NCI-H1436 treated with DMSO at 0.1 percent for 48 hours (cell line): ENCODE data around the gene AACS.
"Not testable (repeated sequence)": the region's sequence is repeated elsewhere in the genome, so short reads cannot be mapped to it uniquely, and the experiment has no call there.

Experiments used
- DNase-seq: peaks from one replicate; lab custom pipeline; 2025; lab: John Stamatoyannopoulos, UW

AACS gene

DNA sequence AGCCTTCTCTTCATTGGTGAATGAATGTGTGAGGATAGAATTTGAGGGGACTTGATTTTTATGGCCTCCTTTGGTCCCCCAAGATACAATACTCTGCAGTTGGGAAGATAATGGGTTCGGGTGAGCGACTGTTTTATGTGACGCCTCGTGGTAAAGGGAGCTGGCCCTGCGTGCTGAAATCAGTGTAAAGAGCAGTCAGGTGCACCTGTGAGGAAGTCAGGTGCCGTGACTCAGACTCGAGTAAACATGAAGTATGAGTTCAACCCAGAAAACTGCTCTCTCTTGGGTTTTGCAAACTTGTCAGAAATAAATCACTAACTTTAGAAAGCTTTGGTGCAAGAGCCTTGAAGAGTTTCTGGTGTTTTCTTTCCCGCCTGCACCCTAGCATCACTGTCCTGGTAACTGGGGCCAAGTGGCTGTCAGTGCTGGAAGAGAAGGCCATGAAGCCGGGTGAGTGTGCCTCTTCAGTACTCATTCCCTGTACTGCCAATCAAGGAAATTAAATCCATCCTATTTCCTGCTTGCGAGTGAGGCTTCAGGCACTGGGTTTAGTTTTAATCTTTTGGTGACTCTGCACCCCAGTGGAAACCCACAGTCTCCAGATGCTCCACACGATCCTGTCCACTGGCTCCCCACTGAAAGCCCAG is 59.2 kb downstream of the AACS start:
- DNase-seq: no peak

DNA sequence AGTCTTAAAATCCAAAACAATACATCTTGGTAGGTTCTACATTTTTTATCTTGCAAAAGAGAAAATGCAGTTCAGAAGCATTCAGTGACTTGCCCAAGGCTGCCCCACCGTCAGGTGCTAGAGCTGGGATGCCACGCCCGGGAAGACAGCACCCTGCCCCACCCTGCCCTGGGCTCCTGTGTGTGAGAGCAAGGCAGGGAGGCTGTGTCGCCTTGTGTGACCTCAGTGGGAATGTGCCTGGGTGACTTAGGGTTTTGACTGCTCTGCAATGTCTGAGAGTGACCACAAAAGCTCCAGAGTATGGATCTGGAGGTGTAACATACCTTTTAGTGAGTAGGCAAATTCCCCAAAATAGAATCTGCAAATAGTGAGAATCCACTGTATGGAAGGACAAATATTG is 60.0 kb downstream of the AACS start:
- no peak for DNase-seq

DNA sequence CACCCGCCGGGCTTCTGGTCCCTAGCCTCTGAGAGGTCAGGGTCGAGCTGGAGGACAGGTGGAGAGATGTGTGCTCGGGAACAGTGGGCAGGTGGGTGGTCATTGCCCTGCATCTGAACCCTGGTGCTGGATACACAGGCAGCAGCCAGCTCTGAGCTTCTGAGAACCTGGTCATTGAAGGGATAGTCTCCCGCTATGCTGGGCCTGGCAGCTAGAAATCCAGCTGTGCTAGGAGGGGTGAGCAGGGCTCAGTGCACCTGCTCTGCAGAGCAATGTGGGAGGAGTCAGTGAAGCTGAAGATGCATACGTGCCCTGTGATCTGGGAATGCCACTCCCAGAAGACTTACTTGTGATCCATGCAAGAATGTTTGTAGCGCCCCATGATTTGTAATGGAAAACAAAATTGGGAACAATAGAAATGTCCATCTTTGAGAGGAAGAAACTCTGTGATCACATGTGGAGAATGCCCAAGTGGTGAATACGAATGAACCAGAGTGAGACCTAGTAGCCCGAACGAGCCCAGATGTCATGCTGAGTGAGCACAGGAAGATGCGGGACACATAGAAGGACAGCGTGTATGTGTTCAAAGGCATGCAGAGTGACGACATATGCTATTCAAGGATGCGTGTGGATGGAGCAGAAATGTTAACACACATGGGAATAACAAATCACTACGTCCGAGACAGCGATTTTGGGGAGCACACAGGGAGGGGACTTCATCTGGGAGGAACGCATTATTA is 63.4 kb downstream of the AACS start:
- no peak for DNase-seq

DNA sequence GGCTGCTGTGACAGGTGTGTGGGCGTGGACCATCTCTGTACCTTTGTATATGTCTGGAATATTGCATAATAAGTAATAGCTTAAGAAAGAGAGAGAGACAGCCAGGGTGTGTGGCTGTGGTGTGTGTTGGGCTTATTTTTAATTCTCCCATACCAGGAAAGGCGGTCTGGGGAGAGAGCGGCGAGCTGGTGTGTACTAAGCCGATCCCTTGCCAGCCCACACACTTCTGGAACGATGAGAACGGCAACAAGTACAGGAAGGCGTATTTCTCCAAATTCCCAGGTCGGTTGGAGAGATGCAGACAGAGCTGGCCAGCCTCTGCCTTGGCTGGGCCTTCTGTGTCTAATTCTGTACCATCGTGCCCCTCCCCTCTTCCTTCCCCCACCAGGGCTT is 63.9 kb downstream of the AACS start:
- no peak for DNase-seq

DNA sequence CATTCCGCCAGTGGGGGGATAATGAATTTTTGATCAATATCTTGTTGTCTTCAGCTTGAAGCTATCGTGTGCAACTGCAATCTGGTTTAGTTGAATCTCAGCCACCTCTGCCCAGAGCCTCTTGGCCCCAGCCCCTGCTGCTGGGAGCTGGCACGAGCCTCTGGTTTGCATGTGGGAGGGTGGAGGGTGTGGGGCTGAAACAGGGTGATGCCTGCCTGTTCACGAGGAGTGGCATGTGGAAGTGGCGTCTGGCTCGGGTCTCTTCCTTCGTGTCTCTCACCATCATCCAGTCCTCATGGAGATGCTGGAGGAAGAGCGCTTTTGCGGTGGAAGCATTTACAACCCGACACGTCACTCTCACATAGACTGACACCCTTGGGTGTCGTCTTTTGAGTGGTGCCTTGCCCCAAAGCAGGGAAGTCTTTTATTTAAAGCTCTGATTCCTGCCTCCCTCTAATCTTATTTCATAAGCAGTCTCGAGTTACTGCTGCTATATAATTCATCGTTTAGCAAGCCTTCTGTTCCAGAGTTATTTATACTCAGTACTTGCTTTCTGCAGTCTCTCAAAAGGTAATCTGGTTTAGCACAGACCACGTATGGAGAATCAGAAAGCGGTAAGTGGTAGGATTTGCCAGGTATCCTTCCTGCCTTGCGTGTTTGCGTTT is 64.5 kb downstream of the AACS start:
- no peak for DNase-seq

DNA sequence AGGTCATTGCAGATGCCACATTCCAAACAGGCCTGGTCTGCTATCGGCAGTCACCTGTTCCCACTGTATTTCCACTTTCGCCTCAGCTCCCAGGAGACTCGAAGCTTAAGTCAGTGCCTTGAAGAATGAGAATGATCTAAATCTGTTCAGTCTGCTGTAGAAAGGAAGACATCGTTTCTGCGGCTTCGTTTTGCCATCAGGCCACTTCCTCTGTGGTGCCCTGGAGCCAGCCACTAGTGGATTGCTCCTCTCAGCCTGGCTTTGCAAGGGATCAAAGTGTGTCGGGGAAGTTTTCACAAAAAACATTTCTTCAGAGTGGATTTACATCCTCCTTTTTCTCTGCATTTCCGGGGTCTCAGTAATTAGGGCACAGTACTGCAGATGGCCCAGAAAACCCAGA is 66.7 kb downstream of the AACS start:
- DNase-seq: no peak

DNA sequence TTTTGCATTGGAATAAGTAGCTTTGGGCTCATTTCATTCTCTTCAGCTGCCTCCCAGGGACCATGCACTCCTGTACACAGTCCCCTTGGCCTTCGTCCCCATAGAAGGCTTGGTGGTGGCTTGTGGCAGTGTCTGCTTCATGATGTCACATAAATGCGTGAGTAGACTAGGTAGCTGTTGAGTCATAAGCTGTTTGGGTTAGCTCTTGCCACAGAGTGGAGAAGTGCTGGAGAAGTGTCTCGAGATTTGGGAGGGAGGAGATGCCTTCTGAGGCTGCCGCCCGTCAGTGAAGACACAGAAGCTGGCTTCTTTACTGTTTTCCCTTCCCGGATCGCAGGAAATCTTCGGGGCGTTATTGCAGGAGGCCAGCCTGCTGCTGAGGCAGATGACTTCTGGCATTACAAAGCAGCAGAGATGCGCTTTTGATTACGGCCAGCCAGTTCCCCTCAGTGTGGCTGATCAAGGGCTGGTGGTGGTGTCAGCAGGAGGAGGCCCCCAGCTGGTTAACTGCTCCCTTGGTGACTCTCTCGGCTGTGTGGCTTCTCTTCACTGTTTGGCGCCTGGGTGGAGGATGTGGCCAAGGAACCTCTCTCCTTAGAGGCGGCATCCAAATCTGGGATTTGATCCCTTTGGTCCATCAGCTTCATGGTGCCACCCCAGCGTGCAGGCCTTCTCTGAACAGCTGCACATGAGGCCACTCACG is 67.6 kb downstream of the AACS start:
- no peak for DNase-seq

DNA sequence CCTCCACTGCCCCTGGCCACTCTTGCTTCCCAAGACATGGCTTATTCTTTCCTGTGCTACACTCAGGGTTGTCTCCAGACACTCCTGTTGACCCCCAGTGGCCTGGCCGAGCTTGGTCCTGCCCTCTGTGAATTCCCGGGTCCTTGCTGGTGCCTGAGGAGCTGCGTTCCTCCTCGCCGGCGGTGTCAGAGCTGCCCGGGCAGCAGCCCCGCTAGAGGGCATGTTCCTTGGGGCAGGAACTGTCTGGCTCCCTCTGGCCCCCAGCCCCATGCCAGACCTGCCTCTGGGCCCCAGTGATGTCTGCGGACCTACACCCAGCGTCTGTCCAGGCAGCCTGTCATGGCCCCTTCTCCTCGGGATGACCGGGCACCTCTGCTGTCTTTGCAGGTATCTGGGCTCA is 68.4 kb downstream of the AACS start:
- DNase-seq: no peak

DNA sequence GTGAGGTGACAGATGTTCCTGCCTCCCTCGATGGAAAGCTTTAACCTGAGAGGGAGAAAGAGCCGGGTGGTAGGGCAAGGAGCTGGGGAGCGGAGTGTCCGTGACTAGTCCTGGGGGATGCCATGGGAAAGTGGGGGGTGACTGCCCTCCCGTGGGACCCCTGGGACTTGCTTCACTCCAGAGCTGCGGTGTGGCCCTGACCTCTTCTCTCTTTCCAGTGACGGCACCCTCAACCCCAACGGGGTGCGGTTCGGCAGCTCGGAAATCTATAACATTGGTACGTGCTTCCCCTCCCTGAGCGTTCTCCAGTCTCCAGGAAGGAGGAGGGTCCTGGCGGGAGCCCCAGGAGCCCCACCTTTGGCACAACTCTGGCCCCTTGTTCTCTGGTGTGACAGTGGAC is 69.3 kb downstream of the AACS start:
- no peak for DNase-seq

DNA sequence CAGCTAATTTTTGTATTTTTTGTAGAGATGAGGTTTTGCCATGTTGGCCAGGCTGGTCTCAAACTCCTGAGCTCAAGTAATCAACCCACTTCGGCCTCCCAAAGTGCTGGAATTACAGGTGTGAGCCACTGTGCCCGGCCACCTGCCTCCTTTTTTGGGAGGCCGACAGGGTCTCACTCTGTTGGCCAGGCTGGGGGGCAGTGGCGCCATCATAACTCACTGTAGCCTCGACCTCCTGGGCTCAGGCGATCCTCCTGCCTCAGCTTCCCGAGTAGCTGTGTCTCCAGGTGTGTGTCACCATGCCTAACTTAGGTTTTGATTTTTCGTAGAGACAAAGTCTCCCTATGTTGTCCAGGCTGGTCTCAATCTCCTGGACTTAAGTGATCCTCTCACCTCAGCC is 70.7 kb downstream of the AACS start:
- DNase-seq: no peak

DNA sequence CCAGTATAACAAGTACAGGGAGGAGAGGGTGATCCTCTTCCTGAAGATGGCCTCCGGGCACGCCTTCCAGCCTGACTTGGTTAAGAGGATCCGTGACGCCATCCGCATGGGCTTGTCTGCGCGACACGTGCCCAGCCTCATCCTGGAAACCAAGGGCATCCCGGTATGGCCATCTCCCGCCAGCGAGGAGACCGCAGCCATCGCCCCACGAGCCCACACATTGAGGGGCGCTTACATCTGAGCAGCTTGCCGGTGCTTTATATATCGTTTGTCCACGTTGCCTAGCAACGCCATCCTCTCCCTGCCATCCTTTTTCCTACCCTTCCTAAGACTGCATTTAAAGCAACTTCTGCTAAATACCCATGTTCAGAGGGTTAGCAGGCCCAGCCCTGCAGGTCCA is 71.5 kb downstream of the AACS start:
- no peak for DNase-seq

DNA sequence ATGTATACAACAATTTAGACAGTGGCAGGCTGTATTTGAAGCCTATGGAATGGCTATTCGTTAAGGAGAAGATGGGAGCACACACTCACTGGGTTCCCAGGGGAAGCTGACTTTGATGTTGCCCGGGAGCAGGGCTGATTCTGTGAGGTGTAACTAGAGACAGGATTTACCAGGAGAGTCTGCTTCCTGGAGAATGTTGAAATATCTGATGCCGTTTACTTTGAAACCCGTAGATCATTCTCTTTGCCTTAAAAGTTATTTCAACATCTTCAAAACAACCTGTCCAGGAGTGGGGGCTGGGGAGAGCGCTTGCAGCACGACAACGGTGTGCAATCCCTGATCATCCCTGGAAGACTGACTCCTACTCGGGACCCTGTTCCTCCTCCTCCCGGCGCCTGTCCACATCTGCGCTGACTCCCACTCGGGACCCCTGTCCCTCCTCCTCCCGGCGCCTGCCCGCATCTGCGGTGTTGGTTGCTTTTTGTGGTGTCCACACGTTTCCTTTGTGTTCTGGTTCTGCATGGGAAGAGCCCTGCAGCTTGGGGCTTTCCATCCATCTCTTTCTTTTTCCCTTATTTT is 72.6 kb downstream of the AACS start:
- no peak for DNase-seq

DNA sequence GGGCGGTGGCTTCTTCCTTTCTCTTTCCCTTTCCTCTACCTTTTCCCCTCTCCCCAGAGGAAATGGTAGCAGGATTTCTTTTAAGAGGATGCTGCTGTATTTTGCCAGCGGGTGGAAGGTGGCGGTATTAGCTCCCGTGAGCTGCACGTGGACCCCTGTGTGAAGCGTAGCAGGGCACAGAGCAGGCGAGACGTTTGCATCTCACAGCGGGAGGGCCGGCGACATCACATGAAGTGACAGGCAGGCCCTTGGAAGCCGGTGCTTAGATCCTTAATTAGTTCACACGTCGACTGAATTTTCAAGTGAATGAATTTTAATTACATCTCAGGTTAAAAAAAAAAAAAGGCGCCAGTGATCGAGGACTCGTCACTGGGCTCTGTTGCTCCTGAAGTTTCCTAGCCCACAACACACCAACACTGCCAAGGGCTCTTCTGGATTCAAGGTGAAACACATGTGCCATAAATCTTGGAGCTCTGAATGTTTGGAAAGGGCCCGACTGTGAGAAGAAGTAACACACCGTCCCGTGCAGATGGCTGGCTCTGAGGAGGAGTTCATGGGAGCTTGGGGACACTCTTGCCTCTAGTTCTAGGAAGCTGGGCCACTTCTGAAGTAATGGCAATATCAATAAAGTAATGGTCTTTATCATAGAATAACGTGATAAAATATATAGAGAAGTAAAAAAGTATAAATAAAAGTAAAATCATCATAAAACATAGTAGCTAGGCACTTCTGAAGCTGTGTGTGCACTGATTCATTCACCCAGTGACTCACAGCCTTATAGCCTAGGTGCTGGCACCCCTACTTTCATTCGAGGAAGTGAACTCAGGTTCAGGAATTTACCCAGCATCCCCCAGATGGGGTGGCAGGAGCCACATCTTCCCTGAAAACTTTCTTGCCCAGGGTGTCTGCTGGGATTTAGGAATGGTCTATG is 75.3 kb downstream of the AACS start:
- DNase-seq: no peak

DNA sequence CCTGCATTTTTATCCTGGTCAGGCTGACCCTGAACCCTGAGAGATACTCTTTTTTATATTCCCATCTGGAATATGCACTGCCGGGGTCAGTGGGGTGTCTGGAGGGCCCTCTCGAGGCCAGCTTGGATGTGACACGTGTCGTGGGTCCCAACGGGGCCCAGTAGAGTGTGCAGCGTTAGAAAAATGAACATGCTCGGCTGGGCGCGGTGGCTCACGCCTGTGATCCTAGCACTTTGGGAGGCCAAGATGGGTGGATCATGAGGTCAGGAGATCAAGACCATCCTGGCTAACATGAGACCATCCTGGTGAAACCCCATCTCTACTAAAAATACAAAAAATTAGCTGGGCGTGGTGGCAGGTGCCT is 76.0 kb downstream of the AACS start:
- DNase-seq: not testable (repeated sequence)

DNA sequence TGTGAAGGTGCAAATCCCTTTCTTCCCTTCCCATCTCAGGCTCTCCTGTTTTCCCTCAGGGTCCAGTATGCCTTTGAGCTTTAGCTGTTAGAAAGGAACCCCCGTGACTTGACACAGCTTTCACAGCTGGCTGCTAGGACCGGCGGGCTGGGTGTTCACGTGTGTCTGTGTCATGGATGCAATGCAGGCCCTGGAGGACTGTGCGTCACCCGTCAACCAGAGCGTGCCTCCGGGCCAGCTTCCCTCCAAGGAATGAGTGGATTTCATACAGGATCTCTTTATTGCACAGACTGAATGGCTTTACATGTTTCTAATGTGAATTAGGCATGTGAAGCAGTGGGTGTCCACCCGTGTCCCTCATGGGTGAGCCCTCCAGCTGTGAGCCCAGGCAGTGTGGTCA is 77.4 kb downstream of the AACS start:
- DNase-seq: no peak

DNA sequence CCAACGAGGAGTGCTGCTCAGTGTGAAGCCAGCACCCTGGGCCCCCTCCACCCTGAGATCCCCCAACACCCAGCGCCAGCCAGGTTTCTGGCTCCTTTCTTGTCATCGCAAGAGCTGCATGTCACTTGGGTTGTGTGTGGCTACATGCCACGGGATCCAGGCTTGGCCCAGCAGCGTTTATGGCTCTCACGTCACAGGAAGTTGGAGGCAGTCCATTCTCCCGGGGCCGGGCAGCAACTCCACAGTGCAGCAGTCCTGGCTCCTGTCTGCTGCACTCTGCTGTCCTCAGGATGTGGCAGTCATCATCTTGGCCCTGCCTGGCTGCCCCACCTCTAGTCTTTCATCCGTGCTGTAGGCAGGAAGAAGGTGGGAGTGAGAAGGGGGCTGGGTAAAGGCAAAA is 78.3 kb downstream of the AACS start:
- DNase-seq: no peak

DNA sequence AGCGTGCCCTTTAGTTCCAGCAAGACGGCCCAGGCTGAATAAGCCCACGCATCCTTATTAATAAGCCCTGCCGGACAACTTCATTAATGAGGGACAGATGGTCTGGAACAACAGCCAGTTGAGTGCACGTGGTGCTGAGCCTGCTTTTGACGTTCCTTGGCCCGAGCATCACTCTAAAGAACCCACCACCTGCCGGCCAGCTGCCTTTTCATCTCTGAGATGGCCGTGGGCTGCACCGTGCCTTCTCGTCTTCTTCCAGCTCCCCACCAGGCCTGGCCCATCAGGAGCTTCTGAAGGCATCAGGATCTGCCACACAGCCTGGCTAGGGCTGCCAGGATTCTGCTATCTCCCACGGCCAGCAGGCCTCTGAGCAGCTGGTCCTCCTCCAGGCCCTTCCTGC is 80.0 kb downstream of the AACS start:
- no peak for DNase-seq

DNA sequence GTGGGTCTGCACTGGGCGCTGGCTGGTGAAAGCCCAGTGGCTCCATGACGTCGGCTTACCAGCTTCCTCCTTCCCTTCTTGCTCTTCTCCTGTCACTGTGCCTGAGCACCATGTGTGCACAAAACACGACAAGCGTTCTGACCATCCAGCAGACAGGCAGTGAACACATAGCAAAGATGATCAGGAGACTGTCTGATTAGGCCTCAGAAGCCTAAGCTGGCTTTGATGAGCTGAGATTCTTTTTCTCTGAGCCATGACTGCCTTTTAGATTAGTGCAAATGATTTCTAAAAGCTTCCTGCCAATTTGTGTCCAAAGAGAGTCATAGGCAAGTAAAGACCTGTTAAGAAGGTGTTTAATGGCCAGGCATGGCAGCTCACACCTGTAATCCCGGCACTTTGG is 83.1 kb downstream of the AACS start:
- DNase-seq: no peak

DNA sequence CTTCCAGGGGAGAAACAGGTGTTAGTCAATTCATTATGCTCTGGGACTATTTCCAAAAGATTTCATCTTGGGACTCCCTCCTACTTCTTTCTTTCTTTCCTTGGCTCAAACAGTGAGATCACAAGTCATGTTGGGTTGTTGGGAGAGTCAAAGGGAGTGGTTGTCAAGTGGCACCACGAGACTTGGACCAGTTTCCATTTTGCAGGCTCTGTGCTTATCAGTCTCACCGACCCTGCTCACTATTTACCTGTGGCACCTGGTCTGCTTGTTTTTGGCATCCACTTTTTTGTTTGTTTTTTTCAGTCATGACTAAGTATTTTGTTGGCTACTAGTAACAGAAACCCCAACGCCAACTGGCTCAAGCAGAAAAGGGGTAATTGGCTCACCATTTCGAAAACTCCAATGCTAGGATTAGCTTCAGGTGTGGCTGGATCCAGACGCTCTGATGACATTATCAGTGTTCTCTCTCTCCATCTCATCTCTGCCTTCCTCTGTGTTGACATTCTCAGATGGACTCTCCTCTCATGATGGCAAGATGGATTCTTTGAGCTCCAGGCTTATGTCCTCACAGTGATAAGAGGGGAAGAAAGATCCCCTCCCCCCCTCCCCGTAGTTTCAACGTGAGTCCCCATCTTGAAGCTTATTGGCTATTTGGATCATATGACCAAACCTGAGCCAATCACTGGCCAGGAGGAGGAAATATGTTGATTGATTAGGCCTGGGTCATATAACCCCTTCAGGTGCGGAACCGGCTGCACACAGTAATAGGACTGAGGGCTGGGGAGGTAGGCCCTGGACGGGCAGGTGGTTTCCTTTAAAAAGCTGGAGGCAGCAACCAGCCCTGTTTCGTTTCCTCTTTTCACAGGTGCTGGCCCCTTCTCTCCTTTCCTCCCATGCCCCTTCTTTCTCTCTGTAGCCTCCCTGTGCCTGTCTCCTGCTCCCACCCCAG is 84.2 kb downstream of the AACS start:
- DNase-seq: no peak

DNA sequence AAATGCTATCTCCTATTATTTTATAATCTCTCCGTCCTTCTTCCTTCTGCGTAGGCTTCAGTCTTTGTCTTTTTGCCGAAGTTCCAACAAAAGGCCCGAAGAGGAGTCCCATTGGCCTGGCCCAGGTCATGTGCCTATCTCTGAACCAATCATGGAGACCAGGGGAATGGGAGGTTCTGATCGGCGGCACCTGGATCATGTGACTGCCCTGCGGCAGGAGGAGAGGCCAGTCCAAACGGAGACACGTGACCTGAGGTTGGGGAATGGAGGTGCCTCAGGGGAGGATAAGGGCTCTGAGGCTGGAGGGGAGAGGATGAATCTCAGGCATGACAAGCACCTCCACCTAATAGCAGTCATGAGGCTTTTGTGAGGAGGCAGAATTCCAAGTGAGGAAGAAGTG is 86.0 kb downstream of the AACS start:
- DNase-seq: no peak
